ENCODE measurements around the gene ACY1.

GRCh38 chr3:51964521-51964920, 18.8 kb upstream of the ACY1 start:
- TF ChIP-seq CTCF (IDR thresholded peaks at IDR 0.05) (no peak), POLR2A (IDR thresholded peaks at IDR 0.05) (no peak)

Measured in right lobe of liver (tissue), 4 donors.